Measurements from ENCODE around the gene INPPL1. TPM values are rescaled to one million over a fixed set of nuclear protein-coding genes. Genes with fewer than 3 reads are reported as not detected.

The INPPL1 gene
- total and polyA plus RNA-seq, 10 of the 15 experiments (the other 5 are each of a cell fraction or from before 2014, with no cell fraction given), result 0.47 to 116 (median 43.4) TPM

GRCh38 chr11:72188267-72188666 is 36.3 kb upstream of the INPPL1 start (continued):
- TF ChIP-seq, protein P1, sequence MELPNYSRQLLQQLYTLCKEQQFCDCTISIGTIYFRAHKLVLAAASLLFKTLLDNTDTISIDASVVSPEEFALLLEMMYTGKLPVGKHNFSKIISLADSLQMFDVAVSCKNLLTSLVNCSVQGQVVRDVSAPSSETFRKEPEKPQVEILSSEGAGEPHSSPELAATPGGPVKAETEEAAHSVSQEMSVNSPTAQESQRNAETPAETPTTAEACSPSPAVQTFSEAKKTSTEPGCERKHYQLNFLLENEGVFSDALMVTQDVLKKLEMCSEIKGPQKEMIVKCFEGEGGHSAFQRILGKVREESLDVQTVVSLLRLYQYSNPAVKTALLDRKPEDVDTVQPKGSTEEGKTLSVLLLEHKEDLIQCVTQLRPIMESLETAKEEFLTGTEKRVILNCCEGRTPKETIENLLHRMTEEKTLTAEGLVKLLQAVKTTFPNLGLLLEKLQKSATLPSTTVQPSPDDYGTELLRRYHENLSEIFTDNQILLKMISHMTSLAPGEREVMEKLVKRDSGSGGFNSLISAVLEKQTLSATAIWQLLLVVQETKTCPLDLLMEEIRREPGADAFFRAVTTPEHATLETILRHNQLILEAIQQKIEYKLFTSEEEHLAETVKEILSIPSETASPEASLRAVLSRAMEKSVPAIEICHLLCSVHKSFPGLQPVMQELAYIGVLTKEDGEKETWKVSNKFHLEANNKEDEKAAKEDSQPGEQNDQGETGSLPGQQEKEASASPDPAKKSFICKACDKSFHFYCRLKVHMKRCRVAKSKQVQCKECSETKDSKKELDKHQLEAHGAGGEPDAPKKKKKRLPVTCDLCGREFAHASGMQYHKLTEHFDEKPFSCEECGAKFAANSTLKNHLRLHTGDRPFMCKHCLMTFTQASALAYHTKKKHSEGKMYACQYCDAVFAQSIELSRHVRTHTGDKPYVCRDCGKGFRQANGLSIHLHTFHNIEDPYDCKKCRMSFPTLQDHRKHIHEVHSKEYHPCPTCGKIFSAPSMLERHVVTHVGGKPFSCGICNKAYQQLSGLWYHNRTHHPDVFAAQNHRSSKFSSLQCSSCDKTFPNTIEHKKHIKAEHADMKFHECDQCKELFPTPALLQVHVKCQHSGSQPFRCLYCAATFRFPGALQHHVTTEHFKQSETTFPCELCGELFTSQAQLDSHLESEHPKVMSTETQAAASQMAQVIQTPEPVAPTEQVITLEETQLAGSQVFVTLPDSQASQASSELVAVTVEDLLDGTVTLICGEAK (IDR thresholded peaks at IDR 0.05; ENCODE audit: borderline replicate concordance), result no peak
- TF ChIP-seq ZNF217 (IDR thresholded peaks at IDR 0.05) (no peak), NR2C2 (IDR thresholded peaks at IDR 0.05; ENCODE audit: borderline replicate concordance, control insufficient read depth, insufficient read length, low read depth) (no peak), ZNF274 (IDR thresholded peaks at IDR 0.05; ENCODE audit: insufficient read depth, insufficient read length) (no peak), FOXK2 (IDR thresholded peaks at IDR 0.05) (no peak), ETV6 (conservative IDR thresholded peaks at IDR 0.05 in 1 of 2, IDR thresholded peaks at IDR 0.05 in 1 of 2; ENCODE audit: borderline replicate concordance in 1 of 2, low read depth in 1 of 2) (no peak), RBBP5 (conservative IDR thresholded peaks at IDR 0.05) (no peak), ESRRA (IDR thresholded peaks at IDR 0.05; ENCODE audit: low read length) (no peak), RCOR1 (conservative IDR thresholded peaks at IDR 0.05; ENCODE audit: low read depth, low read length) (no peak), CBX3 (IDR thresholded peaks at IDR 0.05; ENCODE audit: borderline replicate concordance, low read depth) (no peak), SMARCA5 (IDR thresholded peaks at IDR 0.05) (no peak), E2F8 (IDR thresholded peaks at IDR 0.05; ENCODE audit: low read depth, partially characterized antibody) (no peak)
- TF ChIP-seq, protein P2, sequence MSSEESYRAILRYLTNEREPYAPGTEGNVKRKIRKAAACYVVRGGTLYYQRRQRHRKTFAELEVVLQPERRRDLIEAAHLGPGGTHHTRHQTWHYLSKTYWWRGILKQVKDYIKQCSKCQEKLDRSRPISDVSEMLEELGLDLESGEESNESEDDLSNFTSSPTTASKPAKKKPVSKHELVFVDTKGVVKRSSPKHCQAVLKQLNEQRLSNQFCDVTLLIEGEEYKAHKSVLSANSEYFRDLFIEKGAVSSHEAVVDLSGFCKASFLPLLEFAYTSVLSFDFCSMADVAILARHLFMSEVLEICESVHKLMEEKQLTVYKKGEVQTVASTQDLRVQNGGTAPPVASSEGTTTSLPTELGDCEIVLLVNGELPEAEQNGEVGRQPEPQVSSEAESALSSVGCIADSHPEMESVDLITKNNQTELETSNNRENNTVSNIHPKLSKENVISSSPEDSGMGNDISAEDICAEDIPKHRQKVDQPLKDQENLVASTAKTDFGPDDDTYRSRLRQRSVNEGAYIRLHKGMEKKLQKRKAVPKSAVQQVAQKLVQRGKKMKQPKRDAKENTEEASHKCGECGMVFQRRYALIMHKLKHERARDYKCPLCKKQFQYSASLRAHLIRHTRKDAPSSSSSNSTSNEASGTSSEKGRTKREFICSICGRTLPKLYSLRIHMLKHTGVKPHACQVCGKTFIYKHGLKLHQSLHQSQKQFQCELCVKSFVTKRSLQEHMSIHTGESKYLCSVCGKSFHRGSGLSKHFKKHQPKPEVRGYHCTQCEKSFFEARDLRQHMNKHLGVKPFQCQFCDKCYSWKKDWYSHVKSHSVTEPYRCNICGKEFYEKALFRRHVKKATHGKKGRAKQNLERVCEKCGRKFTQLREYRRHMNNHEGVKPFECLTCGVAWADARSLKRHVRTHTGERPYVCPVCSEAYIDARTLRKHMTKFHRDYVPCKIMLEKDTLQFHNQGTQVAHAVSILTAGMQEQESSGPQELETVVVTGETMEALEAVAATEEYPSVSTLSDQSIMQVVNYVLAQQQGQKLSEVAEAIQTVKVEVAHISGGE (CRISPR knock-in tag; IDR thresholded peaks at IDR 0.05), result no peak
- TF ChIP-seq, protein P3, sequence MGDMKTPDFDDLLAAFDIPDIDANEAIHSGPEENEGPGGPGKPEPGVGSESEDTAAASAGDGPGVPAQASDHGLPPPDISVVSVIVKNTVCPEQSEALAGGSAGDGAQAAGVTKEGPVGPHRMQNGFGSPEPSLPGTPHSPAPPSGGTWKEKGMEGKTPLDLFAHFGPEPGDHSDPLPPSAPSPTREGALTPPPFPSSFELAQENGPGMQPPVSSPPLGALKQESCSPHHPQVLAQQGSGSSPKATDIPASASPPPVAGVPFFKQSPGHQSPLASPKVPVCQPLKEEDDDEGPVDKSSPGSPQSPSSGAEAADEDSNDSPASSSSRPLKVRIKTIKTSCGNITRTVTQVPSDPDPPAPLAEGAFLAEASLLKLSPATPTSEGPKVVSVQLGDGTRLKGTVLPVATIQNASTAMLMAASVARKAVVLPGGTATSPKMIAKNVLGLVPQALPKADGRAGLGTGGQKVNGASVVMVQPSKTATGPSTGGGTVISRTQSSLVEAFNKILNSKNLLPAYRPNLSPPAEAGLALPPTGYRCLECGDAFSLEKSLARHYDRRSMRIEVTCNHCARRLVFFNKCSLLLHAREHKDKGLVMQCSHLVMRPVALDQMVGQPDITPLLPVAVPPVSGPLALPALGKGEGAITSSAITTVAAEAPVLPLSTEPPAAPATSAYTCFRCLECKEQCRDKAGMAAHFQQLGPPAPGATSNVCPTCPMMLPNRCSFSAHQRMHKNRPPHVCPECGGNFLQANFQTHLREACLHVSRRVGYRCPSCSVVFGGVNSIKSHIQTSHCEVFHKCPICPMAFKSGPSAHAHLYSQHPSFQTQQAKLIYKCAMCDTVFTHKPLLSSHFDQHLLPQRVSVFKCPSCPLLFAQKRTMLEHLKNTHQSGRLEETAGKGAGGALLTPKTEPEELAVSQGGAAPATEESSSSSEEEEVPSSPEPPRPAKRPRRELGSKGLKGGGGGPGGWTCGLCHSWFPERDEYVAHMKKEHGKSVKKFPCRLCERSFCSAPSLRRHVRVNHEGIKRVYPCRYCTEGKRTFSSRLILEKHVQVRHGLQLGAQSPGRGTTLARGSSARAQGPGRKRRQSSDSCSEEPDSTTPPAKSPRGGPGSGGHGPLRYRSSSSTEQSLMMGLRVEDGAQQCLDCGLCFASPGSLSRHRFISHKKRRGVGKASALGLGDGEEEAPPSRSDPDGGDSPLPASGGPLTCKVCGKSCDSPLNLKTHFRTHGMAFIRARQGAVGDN (IDR thresholded peaks at IDR 0.05), result no peak
